Retinal pigment epithelial cell (primary cell): ENCODE measurements around the gene ARMH3.

Experiments used
- DNase-seq: peaks from one replicate; pipeline ENCODE4 v3.0.0-alpha.2; 2010; ENCODE audit warnings: low read depth
- H3K4me3 ChIP-seq: 2 replicates; pipeline ENCODE4 v1.5.1; 2011; ENCODE audit warnings: mild to moderate bottlenecking, low read length, control low read depth, moderate library complexity
- TF ChIP-seq, protein P1 (sequence below): conservative IDR thresholded peaks from 2 replicates; pipeline ENCODE4 v1.5.1; 2011; ENCODE audit warnings: low read depth, low read length, control low read depth, inconsistent platforms

The ARMH3 gene

DNA sequence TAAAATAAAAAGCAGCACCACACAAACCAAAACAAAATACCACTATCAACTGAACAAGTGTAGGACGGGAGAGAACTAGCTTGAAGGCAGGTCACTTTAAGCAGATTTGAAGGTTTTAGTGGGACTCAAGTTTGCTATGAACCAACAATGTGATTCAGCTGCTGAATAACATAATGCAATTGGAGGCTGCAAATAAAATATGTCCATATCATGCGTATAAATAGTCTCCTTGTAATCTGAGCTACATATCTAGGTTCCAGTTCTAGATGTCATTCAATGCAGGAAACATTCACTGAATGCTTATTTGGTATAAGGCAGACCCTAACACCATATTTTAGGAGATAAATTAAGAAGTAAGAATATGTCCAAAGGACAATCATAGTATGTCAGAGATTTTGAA lies 130.9 kb downstream of the ARMH3 start:
- no peak for DNase-seq
- TF ChIP-seq, protein P1, sequence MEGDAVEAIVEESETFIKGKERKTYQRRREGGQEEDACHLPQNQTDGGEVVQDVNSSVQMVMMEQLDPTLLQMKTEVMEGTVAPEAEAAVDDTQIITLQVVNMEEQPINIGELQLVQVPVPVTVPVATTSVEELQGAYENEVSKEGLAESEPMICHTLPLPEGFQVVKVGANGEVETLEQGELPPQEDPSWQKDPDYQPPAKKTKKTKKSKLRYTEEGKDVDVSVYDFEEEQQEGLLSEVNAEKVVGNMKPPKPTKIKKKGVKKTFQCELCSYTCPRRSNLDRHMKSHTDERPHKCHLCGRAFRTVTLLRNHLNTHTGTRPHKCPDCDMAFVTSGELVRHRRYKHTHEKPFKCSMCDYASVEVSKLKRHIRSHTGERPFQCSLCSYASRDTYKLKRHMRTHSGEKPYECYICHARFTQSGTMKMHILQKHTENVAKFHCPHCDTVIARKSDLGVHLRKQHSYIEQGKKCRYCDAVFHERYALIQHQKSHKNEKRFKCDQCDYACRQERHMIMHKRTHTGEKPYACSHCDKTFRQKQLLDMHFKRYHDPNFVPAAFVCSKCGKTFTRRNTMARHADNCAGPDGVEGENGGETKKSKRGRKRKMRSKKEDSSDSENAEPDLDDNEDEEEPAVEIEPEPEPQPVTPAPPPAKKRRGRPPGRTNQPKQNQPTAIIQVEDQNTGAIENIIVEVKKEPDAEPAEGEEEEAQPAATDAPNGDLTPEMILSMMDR: no peak
- no peak overlapping the region for H3K4me3 ChIP-seq

DNA sequence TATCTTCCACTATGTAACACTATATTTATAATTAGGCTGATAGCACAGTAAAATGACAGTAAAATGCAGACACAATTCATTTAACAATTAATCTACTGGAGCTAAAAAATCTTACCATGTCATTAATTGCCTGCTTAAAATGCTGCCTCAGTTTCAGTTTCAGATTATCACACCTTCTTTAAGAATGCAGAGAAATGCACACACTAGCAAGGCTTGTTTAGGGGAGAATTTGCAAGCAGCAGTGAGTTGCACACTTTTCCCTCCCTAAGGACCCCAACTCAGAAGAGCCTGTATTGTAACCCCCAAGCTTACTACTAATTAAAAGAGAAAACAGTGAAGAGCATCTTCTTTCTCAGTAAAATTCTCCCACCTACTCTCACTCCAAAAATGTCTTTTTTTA lies 132.7 kb downstream of the ARMH3 start:
- H3K4me3 ChIP-seq: no peak overlapping the region
- DNase-seq: no peak
- TF ChIP-seq, protein P1: no peak

- TF ChIP-seq, protein P1: no peak
- no peak for DNase-seq
- H3K4me3 ChIP-seq: no peak overlapping the region
Observed at GRCh38 chr10:101922846-101923245, 133.1 kb downstream of the ARMH3 start.

- no peak for DNase-seq
- H3K4me3 ChIP-seq: no peak overlapping the region
- TF ChIP-seq, protein P1: no peak
Observed at GRCh38 chr10:101920546-101920945, 135.4 kb downstream of the ARMH3 start.

- H3K4me3 ChIP-seq: no peak overlapping the region
- DNase-seq: no peak
- TF ChIP-seq, protein P1: no peak
Observed at GRCh38 chr10:101919026-101919770, 136.8 kb downstream of the ARMH3 start.

GRCh38 chr10:101912561-101913179 lies 143.3 kb downstream of the ARMH3 start:
- H3K4me3 ChIP-seq: no peak overlapping the region
- TF ChIP-seq, protein P1: no peak
- no peak for DNase-seq
